ENCODE data around the gene GAB1.

DNA sequence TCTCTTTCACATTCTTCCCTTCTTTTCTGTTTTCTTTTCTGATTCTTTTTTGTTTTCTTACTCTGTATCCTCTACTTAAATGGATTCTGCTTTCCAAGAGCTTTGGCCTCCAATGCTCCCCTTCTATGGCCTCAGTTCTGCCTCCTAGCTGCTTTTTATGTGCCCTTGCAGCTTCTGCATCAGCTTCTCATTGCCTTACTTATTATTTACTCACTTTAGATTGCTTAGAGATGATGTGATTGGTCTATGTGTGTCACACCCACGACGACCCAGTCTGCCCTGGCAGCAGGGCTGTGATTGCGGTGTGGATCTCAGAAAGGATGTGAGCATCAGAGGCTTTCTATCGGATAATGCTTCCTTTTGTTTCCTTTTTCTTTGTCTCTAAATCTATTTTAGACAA is 105.0 kb downstream of the GAB1 start:
- TF ChIP-seq POLR2AphosphoS5 (IDR thresholded peaks at IDR 0.05) (no peak), CTCF (IDR thresholded peaks at IDR 0.05) (no peak)

Measured in upper lobe of left lung (tissue), 4 donors.